ENCODE results near the gene FAM9C.
A peak's percentile ranks its signal among the peaks of the same experiment; 100 is the strongest.
"Not testable (repeated sequence)": the region's sequence is repeated elsewhere in the genome, so short reads cannot be mapped to it uniquely, and the experiment has no call there.

FAM9C gene
- long read RNA-seq, donor 1 = 0 reads
- long read RNA-seq, donor 2 = 0 reads
- long read RNA-seq, donor 3 = 0 reads
- long read RNA-seq, donor 4 = 0 reads
- long read RNA-seq, donor 5 = 0 reads
- long read RNA-seq, donor 6 = 0 reads
- long read RNA-seq, donor 7 = 0 reads
- long read RNA-seq, donor 8 = 0 reads

DNA sequence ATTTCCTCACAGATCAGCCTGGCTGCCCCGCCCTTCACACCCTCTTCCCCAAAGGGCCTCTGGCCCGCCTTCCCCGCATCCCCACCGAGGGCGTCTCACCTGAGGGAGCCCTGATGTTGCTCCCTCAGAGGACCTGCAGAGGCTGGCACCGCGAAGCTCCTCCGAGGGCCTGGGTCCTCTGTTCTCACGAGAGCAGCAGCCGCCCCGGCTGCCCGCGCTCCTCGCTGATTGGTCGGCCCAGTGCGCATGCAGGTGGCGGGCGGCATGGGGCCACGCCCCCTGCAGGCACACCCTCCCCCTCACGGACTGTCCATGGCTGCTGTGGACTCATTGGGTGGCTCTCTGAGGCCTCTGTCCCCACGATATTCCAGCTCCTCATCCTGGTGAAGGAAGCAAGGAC, at the start of gene FAM9C:
FAM9C (minus strand) TSS at position 180 of the 400 bp plus-strand sequence. CDS start 831 bp downstream, outside the sequence.
- no peak for DNase-seq

GRCh38 chrX:13093529-13094140, 49.2 kb upstream of the FAM9C start:
- DNase-seq = no peak

- no peak for DNase-seq
Observed at GRCh38 chrX:13092455-13092941, 48.1 kb upstream of the FAM9C start.

DNA sequence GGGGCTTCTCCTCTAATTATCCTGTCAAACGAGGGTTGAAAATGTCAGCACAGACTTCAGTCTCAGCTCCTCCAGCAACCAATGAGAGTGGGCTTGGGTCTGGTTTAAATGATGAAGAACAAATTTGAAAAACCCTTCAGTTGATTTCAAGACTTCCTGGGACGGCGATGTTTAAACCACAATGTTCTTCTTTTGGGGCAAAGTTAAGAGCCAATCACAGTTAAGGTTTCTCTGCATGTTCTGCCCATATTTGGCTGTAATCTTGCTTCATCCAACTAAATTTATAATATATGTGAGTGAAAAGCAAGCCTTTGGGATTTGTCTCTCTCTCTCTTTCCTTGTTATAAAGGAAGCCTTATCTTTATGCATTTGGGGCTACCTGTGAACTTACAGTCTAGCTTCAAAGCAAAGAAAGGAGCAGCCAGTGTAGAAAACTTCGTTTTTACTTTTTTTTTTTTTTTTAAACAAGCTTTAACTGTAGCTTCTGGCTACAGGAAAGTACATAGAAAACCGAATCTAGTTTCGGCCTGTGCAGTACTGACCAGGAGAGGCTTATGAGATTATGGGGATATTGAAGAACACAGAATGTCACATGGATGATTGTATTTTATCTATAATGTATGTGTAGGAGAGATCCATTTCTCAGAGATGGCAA, 46.8 kb upstream of the FAM9C start:
- no peak for DNase-seq

DNA sequence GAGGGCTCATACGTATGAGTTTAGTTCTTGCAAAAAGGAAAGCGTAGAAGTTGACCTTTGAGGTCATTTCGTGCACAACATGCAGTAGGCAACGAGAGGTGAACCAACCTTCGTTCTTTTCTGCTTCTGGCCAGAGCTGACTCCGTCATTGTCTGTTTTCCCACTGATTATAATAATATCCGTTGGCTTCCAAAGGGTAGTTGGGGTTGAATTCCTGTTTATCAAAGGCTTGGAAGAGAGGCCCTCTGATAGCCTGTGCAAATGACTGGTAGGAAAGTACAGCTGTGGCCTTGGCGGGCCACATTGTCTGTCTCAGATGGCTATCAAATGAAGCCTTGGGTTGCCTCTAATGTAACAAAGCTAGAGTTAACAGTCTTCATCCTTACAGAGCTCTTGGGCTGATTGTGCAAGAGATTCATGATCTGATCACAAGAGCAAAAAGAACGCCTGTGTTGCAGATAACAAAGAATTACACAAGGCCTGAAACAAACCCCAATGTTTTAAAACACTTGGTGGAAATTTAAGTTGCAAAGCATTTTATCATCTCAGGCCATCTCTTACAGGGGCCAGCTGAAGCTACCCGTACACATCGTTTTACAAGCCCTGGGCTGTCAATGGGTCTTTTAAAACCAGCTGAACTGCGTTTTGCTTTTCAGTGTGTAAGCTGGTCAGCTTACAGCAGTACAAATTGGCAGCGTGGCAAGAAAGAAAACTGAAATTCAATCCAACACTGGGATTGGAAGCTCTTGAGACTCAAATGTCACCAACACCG, 46.1 kb upstream of the FAM9C start:
- DNase-seq = no peak

DNA sequence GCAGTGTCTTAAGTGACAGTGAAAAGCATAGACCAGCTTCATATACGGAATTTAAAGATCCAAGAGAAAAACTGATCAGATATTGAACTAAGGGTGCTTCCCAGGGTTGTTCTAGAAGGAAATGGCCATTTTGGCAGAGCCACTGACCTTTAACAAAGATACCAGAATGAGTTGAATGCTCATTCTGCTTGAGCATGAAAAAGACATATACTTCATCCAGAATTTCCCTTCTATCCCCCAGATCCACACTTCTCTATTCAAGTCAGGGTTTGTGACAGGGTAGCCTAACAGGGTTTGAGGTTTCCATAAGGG, 45.6 kb upstream of the FAM9C start:
- DNase-seq = no peak

DNA sequence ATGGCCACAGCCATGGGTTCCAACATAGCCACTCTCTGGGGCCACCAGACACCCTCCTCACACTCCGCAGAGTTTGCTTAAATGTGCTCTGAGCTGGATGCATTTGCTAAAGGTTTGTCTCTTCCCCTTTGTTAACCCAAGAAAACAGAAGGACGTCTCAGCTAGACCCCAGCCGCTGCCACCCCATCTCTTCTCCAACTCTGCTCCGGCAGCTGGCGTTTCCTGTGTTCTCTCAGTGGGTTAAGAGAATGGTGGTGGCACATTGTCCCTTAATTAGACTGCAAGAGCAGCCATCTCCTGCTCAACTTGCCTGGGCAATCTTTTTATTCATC, 43.7 kb upstream of the FAM9C start:
- no peak for DNase-seq

GRCh38 chrX:13087322-13088155, 43.1 kb upstream of the FAM9C start:
- DNase-seq = no peak

GRCh38 chrX:13086793-13087321, 42.4 kb upstream of the FAM9C start:
- DNase-seq = not testable (repeated sequence)

GRCh38 chrX:13086076-13086475, 41.7 kb upstream of the FAM9C start:
- DNase-seq = no peak

DNA sequence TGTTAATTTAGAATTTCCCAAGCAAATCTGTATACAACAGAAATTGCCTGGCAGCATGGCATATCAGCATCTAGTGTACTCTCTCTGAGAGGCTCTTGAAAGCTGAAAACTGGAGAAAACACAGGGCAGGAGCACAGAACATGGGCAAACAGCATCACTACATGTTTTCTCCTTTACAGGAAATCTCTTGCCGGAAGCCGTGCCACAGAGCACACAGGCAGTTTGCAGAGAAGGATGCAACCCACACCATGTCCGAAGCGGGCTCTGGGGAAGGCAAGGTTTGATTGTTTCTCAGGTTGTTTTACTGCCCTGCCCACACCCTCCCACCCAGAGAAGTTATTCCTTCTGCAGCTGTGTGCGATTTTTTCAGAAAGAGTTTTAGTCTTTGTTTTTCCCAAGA, 41.1 kb upstream of the FAM9C start:
- DNase-seq = no peak

GRCh38 chrX:13084611-13085010, 40.2 kb upstream of the FAM9C start:
- no peak for DNase-seq

GRCh38 chrX:13083755-13084326, 39.4 kb upstream of the FAM9C start:
- not testable (repeated sequence) for DNase-seq

- no peak for DNase-seq
Observed at GRCh38 chrX:13082206-13083065, 38.0 kb upstream of the FAM9C start.

- no peak for DNase-seq
Observed at GRCh38 chrX:13081395-13082205, 37.2 kb upstream of the FAM9C start.

GRCh38 chrX:13080128-13080795, 35.8 kb upstream of the FAM9C start:
- no peak for DNase-seq

DNA sequence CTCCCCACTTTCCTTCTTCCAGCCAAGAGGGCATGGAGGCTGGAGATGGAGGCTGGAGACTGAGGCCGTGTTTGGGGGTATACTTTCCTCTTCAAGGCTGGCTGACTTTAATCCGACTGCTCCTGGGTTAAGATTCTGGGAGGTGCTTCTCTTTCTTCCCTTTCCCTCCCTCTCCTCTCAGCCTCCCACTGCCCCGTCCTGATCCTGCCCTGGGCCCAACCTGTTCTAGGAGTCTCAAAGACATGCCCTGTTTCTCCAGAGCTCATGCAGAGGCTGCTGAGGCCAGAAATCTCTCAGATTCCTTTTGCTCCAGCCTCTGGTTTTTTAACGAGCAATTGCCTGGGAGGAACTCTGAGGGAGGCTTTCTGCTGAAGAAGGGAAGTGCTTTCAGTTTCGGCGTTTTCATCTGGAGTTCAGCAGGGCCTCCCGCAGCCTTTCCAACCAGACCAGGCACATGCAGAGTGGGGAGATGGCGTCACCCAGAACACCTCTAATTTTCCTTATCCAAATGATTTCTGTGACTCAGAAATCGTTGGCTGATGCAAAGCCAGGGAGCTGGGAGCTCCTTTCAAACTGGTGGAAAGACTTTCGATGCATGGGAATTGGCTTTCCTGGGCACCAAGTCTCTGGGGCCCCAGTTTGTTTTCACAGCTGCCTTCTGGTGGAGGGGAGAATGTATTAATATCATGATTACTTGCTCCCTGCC, 34.5 kb upstream of the FAM9C start:
- DNase-seq = peak; percentile 42

GRCh38 chrX:13077168-13077567, 32.7 kb upstream of the FAM9C start:
- DNase-seq = no peak

Data from right kidney (tissue), 9 donors.